ENCODE data around the gene MST1.

MST1 gene

GRCh38 chr3:49717959-49718857 lies 28.9 kb upstream of the MST1 start:
- DNase-seq (ENCODE audit: low read depth), result no peak

GRCh38 chr3:49717211-49717958 lies 28.1 kb upstream of the MST1 start:
- no peak for DNase-seq (ENCODE audit: low read depth)

DNA sequence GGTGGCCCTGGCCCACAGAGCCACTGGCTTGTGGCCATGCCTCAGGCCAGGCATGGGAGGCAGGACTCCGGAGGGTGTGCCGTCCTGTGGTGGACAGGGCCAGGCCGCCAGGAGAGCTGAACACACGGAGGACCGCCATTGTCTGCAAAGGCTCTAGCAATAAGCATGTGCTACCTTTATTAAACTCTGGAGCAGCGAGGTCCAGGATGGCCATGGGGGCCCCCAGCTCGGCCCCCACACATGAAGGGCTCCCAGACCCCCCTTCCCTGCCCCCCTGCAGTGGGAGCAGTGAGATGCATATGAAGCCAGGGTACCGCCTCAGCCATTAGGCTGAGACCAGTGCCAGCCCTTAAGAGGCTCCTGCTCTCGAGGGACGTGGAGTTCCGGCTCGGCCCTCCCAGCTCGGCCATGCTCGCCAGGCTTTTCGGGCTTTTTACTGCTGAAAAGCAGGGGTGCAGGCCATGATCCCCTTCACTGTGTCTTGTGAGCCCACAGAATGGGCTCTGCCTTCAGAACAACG lies 27.5 kb upstream of the MST1 start:
- no peak for DNase-seq (ENCODE audit: low read depth)

DNA sequence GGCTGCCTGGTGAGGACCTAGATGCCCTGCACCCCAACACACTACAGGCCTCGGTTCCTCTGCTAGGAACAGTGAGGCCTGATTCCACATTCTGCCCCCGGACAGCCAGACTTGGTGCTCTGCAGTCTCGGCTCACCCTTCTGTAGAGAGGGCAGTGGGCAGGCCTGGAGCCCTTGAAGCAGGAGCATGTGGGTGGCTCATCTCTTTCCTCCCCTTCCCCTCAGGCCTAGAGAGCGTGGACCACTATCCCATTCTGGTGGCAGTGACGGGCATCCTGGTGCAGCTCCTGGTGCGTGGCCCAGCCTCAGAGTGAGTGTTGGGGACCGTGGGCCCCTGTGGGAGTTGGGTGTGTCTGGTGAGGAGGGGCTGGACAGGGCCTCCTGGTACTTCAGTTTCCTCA lies 26.9 kb upstream of the MST1 start:
- DNase-seq (ENCODE audit: low read depth), result no peak

DNA sequence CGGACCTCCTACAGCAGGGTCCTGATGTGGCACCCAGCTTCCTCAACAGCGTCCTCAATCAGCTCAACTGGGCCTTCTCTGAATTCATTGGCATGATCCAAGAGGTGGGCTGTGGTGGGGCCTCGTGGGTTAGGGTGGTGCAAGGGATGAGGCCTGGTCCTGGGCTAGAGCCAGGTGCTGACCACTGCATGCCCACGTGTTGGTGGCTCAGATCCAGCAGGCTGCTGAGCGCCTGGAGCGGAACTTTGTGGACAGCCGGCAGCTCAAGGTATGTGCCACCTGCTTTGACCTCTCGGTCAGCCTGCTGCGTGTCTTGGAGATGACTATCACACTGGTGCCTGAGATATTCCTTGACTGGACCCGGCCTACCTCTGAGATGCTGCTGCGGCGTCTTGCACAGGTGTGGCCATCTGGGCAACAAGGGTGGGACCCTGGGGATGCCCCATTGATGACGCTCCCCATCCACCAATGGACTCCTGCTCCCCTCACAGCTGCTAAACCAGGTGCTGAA lies 26.4 kb upstream of the MST1 start:
- DNase-seq (ENCODE audit: low read depth), result no peak

DNA sequence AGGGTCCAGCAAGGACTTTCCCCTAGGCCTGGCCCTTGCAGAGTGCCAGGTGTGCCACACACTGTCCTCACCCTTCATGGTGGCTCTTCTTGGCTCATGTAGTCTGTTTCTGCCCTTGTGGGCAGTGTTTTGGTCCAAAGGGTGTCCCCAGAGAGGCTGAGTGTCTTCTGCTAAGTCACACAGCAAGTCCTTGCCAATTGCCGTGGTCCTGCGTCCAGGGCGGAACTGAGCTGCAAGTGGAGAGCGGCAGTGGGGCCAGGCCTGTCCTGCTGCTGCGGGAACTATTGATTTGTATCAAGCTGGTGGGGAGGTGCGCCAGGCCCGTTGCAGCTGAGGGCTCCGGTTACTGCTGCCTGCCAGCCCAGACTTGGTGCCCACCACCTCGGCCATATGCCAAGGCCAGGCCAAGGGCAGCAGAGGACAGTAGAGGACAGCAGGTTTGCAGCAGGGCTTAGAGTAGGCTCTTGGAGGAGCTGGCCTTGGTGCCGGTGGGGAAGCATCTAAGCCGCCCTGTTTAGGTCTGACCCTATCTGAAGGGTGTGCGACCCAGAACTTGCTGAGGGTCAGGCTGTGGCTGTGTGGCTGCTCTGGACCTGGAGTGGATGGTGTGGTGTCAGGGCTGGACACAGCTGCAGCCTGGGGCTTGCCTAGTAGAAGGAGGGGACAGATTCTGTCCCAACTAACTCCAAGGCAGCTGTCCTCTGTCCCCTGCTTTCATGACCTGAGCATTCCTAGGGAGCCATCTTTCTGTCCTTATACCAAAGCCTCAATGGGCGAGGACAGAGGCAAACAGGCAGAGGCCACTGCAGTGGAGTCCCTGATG lies 25.7 kb upstream of the MST1 start:
- no peak for DNase-seq (ENCODE audit: low read depth)

DNA sequence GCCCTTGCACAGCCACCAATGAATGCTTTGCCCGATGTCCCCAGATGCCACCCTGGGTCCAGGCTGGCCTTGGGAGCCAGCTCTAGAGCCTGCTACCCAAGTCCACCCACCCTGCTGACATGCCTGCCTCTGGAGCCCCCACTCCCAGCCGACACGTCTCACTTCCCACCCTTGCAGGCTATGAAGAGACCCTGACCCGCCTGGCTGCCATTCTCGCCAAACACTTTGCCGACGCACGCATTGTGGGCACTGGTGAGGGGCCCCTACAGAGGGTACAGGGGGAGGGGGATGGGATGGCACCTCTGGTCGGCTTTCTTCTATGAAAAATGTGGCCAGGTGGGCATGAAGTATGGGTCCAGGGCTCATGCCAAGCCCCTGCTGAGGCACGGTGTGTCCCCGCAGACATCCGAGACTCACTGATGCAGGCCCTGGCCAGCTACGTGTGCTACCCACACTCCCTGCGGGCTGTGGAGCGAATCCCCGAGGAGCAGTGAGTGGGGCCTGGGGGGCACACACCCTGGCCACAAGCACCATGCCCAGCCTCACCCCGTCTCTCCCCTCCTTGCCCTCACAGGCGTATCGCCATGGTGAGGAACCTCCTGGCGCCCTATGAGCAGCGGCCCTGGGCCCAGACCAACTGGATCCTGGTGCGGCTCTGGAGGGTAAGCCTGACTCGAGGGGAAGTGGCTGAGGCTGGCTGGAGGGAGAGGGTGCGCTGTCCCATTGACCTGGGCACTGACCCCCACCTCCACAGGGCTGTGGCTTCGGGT lies 24.2 kb upstream of the MST1 start:
- no peak for DNase-seq (ENCODE audit: low read depth)

DNA sequence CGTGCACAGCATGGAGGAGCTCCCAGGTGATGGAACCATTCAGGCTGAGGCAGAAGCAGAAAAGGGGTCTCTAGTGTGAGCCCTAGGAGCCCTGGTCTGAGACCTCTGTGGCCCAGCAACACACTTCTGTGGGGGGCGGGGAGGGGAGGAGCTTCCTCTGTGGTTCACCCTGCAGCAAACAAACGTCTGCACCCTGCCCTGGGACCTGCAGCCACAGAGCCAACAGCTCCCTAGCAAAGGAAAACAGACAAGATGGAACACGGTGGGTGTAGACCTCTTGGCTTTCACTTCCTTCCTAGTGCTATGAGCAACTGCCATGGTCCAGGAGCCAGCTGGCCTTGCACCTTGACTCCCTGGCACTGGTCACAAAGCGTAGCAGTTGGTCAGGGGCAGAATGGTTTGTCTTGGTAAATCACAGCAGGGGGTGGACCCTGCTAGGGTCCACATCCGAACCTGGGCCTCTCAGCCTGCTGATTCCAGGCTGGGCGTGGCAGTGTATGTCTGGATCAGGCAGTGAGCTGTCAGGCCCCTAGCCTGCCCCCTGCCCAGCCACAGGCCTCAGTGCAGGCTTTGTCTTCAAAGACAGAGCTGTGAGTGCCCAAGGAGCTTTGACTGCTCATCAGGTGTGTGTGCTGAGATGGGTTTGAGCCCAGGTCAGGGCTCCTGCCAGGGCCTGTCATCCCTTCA lies 23.5 kb upstream of the MST1 start:
- no peak for DNase-seq (ENCODE audit: low read depth)

DNA sequence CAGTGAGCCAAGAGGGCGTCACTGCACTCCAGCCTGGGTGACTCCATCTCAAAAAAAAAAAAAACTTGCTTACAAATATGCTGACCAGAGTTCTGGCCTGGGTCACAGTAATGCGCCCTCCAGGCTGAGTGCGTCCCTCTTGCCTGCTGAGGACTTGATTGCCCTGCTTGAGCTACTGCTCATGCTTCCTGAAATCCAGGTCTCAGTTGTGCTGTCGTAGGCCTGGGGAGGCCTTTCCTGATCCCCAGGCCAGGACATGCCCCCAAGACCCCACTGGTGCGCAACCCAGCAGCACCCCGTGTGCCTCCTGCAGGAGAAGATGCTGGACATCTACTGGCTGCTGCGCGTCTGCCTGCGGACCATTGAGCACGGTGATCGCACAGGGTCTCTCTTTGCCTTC lies 22.9 kb upstream of the MST1 start:
- DNase-seq (ENCODE audit: low read depth), result no peak

DNA sequence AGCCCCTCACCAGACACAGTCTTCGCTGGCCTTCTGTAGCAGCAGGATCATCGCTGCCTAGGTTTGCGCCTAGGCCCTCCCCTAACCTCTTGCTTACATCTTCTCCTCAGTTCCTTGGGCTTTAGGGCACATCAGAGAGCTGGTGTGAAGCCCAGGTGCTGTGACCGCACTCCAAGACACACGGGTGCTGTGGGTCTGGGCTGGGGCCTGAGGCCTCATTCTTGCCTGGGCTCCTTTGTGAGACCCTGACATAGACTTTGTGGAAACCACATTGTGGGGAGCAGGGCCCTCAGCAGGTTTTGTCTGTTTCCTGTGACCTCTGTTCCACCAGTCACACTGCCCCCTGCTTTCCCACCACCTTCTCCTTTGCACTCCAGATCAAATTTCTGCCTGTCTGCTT lies 22.2 kb upstream of the MST1 start:
- DNase-seq (ENCODE audit: low read depth), result no peak

- DNase-seq (ENCODE audit: low read depth), result no peak
Observed at GRCh38 chr3:49709852-49710251, 20.6 kb upstream of the MST1 start.

DNA sequence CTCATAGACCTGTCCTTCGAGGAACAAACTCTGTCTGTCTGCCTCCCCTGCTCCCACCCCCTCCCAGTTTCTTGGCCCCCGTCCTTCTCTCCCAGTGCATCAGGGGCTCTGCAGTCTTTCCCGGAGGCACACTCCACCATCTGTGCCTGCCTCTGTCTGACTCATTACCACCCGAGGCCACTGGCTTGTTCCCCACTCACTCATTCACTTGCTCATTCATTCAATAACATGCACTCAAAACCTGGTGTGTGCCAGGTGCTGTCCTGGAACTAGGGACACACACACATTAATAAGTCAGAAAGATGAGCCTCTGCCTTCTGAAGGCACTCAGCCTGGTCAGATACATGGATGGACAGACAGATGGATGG lies 17.8 kb upstream of the MST1 start:
- no peak for DNase-seq (ENCODE audit: low read depth)

DNA sequence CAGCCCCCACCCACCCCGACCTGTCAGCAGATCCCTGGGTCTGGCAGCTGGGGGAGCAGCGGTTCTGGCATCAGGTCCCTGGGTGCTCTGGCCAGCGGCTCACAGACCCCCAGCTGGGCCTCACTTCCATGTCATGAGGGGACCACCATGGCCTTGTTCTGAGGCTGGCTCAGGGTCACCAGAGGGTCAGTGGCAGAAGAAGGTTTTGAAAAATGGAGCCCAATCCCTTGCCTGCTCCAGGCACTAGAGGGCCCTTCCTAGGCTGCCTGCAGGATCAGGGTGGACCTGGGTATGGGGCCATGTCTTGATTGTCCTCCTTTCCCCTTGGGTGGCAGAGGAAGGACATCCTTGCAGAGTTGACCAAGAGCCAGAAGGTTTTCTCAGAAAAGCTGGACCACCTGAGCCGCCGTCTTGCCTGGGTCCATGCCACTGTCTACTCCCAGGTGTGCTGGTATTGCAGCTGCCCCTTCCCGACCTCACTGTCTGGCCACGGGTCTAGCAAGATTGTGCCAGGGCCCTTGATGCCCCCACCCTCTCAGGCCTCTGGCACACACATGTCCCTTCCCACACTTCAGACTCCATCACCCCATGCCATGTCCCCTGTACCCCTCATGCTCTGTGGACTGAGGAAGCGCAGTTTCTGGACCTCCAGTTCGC lies 17.3 kb upstream of the MST1 start:
- no peak for DNase-seq (ENCODE audit: low read depth)

DNA sequence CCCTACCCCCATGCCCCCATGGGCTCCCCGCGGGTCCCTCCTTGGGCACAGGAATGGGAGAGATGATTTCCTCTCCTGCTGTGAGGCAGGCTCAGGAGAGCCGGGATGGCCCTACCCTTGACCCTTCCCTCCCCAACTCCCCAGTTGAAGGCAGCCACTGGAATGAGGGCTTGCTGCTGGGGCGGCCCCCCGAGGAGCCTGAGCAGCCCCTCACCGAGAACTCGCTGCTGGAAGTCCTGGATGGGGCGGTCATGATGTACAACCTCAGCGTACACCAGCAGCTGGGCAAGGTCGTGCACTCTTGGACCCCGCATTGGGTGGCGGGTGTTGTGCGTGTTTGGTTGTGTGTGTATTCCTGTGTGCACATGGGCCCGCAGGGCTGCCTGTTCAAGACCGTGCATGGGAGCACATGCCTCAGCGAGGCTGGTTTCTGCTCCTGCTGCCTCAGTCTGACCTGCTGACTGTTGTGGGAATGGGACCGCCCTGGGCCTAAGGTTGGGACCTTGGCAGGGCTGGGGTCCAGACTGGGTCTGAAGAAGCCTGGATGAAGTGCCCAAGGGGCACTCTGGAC lies 16.2 kb upstream of the MST1 start:
- DNase-seq (ENCODE audit: low read depth), result no peak

DNA sequence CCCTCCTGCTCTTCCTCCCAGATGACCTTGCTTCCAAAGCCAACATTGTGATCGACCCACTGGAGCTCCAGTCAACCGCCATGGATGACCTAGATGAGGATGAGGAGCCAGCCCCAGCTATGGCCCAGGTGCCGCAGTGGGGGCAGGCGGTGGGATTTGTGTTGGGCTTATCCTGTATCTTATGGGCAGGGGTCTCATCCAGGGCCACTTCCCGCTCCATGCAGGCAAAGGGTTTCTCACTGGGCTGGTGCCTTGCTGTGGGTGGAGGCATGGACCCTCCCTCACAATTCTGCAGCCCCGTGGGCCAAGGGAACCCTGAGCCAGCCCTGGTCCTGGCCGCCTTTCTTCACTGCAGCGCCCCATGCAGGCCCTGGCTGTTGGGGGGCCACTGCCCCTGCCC lies 15.4 kb upstream of the MST1 start:
- DNase-seq (ENCODE audit: low read depth), result no peak

DNA sequence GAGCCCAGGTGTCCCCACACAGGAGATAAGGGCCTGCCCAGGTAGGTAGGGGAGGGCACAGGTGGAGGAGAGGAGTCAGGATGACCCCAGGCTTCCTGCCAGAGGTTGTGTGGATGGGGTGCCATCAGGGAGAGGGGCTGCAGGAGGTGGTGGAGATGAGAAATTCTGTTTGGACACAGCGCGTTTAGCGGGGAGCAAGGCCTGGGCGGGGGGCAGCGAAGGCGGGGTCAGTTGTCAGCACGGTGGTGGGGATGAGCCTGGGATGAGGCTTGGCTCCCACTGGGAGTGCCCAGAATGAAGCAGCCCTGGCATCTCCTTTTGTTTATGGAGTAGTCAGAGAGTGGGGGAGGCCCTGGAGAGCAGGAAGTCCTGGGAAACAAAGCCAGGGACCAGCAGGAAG lies 14.7 kb upstream of the MST1 start:
- DNase-seq (ENCODE audit: low read depth), result no peak

DNA sequence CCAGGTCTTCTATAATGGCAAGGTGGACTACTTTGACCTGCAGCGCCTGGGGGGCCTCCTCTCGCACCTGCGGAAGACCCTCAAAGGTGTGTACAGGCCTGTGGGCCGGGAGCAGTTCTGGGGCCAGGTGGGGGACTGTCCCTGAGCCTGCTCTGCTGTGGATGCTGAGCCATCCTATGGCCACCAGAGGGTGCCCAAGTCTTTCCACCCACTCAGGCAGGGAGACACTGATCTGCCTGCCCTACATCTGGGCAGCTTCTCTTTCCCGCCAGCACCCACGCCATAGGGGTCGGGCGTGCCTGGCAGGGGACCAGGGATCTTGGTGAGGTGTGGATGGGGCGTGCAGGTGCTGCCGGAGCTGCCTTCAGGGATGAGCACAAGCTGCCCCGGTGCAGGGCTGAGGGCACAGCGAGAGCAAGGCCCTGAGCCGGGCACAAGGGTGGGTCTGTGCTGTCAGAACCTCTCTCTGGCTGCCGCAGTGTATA lies 14.2 kb upstream of the MST1 start:
- peak; percentile 54 for DNase-seq (ENCODE audit: low read depth)

GRCh38 chr3:49702672-49703071 lies 13.4 kb upstream of the MST1 start:
- DNase-seq (ENCODE audit: low read depth), result no peak

DNA sequence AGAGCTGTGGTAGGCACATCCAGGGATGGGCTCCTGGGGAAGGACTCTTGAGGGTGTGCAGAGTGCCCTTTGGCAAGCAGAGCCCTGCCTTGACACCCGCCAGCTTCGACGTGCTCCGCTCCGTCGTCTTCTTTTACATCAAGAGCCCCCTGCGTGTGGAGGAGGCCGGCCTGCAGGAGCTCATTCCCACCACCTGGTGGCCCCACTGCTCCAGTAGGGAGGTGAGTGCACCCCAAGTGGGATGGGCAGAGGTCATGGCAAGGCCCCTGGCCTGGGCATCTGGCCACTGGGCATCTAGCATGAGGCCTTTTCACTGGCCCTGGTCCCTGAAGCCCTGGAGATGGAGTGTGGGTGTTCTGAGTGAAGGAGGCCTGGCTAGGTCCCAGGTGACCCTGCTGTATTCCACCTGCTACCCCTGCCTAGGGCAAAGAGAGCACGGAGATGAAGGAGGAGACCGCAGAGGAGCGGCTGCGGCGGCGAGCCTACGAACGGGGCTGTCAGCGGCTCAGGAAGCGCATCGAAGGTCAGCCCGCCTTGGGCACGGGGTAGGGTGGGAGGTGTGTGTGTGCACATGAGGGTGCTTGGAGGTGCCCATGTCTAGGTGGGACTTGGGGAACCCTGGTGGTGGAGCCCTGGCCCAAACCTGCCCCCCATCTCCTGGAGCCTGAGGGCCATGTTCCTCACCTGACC lies 12.3 kb upstream of the MST1 start:
- DNase-seq (ENCODE audit: low read depth), result no peak

Measured in amniotic epithelial cell (primary cell).